HG02885 (cell line): ENCODE results near the gene RHOD.
A peak's percentile ranks its signal among the peaks of the same experiment; 100 is the strongest.

Experiments
- ATAC-seq: cut with Tn5 transposase; IDR thresholded peaks from one replicate; pipeline ENCODE4 v1.9.1; 2021; ENCODE audit warnings: mild to moderate bottlenecking; ENCODE audit not compliant: unreplicated experiment, poor library complexity

Gene RHOD, protein sequence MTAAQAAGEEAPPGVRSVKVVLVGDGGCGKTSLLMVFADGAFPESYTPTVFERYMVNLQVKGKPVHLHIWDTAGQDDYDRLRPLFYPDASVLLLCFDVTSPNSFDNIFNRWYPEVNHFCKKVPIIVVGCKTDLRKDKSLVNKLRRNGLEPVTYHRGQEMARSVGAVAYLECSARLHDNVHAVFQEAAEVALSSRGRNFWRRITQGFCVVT

DNA sequence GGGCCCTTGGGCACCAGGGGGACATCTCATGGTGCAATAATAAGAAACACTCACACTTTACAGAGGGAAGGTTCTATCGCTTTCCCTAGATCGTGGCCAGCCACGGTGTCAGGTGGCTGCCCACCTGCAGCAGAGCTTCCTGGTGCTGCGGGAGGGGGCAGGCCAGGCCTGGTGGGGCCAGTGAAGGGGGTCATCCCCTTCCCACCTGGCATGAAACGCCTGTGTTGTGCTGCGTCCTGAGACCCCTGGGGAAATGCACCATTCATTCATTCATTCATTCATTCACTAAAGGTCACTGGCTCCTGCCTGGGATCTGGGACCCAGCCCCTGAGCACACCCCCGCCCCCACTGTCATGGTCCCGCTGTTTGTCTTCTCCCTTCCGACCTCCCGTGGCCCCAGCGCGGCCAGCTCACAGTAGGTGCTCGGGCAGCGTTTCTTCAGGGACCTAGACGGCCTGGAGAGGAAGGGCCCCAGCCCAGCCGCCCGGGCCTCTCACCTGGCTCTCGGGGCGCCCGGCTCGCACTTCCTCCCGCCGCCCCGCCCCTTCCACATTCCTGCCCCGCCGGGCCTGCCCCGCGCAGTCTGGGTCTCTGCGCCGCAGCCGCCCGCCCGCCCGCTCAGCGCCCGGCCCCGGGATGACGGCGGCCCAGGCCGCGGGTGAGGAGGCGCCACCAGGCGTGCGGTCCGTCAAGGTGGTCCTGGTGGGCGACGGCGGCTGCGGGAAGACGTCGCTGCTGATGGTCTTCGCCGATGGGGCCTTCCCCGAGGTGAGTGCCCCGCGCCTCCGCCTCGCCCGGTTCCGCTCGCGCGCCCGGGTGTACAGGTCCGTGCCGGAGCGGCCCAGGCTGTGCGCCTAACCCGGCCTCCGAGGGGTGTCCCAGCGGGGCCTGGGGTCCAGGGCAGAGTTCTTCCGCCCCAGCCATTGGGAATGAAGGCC is at the start of gene RHOD:
Gene RHOD (plus strand): TSS at position 581 of the 938 bp plus-strand sequence. CDS start 56 bp downstream, at position 637.
- ATAC-seq = no peak

DNA sequence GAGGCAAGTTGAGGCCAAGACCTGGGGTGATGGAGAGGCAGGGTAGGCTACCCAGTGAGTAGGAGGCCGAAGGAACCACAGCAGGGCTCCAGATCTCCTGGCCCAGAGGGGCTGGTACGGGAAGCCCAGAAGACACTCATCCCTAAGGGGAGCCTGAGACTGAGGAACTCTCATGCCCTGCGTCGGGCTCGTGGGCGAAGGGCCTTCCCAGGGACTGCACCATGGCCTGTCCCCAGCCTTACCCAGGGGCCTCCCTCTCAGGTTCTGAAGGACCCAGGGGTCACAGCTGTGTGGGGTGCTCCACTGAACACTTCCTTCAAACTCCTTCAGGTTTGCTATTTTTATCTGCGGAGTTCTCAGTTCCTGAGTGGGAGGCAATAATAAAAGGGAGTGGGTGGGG is 49.5 kb upstream of the RHOD start:
- no peak for ATAC-seq

GRCh38 chr11:67010296-67010905 is 46.2 kb upstream of the RHOD start:
- no peak for ATAC-seq

- ATAC-seq = no peak
These were observed 43.1 kb upstream of the RHOD start for GRCh38 chr11:67013511-67014045.

DNA sequence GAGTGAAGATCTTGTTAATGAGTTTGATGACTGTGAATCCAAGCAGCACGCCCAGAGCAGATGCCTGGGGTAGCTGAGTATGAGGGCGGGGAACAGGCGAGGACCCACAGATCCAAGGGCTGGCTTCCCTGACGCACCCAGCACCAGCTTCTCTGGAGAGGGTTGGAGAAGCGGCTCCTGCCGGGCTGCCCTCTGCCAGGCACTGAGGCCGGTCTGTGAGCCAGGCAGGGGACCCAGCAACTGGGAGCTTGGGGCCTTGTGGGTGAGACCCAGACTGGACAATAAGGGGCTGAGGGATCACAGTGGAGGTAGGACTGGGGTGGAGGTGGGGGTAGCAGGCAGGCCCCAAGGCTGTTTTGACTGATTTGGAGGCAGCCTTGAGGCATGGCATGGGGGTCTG is 42.3 kb upstream of the RHOD start:
- ATAC-seq = no peak

GRCh38 chr11:67015048-67015447 is 41.6 kb upstream of the RHOD start:
- no peak for ATAC-seq

- no peak for ATAC-seq
These were observed 40.1 kb upstream of the RHOD start for GRCh38 chr11:67016550-67016949.

DNA sequence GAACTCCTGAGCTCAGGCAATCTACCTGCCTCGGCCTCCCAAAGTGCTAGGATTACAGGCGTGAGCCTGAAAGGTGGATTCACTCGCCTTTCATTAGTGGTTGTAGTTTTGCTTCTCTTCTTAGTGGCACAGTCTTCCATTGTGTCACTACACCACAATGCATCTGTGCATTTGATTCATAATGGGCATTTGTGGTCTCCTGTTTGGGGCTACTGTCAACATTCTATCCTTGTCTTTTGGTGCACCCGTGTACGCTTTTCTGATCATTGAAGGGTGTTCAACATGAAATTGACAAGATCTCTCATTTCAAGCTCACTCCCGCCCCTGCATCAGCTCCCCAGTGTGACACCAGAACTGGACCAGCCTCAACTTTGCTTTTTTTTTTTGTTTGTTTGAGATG is 35.7 kb upstream of the RHOD start:
- no peak for ATAC-seq

GRCh38 chr11:67022341-67022933 is 34.2 kb upstream of the RHOD start:
- ATAC-seq = no peak

DNA sequence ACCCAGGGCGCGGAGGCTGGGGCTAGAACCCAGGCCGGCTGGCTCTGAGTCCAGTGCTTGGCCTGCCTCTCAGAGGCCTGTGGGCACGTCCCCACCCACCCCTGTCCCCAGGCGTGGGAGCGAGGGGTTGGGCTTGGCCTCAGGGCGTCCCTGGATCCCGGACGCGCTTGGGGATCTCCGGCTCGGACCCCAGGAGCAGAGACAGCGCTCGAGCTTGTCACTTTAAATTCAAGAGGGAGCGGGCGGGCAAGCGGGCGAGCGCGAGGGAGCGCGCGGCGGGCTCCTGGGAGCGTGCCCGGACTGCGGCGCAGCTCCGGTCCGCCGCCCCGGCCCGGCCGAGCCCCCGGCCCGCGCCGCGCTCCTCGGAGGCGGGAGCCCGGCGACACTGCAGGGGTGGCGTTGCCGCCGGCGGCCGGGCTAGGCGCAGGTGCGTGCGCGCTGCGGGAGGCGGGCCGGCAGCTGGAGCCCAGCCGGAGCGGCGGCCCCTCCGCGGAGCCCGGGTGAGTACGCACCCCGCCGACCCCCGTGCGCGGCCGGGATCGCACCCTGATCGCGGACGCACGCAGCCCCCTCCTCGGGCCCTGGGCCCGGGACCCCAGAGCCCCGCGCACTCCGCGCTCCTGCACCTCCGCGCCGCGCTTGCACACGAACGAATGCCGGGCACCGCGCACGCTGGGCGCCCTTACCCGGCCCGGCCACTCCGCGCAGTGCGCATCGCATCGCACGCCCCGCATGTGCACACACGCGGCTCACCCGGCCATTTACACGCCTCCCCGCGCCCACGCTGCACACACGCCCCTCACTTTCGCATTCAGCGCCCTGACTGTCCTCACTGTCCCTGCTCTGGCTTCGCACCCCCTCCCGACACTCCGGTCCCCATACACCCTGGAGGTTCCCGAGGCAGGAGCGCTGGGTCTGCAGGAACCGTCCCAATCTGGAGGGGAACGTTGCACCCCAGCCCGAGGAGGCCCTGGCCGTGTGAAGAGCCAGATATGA is 33.4 kb upstream of the RHOD start, which contains the start of gene SYT12:
Gene SYT12 (plus strand): TSS at position 174 of the 996 bp plus-strand sequence. CDS start 7,011 bp downstream, outside the sequence.
- no peak for ATAC-seq

DNA sequence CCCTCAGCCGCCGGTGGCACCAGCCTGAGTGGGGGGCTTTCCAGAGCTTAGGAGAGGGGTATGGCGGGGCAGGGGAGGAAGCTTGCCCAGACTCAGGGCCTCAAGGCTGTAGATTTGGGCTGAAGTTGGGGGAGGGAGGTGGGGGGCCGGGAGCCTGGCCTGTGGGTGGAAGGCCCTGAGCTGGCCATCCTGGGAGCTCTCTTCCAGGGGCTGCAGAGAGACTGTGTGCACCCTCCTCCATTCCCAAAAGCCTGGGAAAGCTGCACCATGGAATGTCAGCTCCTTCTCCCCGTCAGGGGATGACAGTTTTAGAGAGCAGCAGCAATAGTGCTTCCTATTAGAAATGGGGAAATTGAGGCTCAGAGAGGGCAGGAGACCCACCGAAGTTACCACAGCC is 32.7 kb upstream of the RHOD start:
- no peak for ATAC-seq

GRCh38 chr11:67024410-67024809 is 32.2 kb upstream of the RHOD start:
- no peak for ATAC-seq

DNA sequence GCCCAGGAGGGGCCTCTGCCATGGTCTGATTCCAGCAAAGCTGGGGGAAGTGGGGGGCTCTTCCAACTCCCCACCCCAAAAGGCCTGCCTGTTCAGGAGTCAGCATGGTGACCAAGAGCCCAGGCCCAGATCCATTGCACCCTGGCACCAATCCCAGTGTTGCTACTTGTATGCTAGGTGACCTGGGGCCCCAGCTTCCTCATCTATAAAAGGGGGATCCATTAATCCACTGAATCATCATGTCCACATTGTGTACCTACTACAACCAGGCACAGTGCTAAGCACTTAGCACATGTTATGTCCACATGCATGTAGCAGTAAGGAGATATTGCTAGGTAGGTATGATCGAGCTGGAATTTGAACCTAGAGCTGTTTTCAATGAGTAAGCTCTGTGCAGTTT is 31.7 kb upstream of the RHOD start:
- no peak for ATAC-seq

DNA sequence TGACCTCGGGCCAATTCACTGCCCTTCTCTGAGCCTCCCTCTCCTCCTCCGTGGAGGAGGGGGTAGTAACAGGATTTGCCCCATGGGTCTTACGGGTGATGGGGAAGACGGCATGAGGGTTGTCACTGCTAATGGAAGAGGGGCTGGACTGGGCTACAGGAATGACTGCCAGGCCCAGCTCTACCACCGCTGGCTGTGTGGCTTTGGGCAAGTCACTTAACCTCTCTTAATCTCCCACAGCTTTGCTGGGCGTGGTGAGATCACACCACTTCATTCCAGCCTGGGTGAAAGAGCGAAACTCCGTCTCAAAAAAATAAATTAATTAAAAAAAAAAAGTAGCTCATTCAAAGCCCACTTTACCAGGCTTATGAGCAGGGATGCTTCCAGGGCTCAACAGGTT is 30.9 kb upstream of the RHOD start:
- ATAC-seq = no peak

DNA sequence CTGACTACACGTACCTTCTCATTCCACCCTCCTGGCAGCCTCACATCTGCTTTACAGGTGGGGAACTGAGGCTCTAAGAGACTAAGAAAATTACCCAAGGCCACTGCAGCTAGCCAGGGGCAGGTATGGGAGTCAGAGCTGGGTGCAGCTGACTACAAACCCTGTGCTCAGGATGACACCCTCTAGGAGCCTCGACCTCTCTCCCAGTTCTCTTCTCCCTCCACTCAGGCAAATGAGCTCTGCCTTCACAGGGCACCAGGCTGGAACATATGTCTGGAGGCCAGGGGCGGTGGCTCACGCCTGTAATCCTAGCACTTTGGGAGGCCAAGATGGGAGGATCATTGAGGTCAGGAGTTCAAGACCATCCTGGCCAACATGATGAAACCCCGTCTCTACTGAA is 29.7 kb upstream of the RHOD start:
- no peak for ATAC-seq

- ATAC-seq = peak; percentile 27
These were observed 29.1 kb upstream of the RHOD start for GRCh38 chr11:67027483-67027930.

GRCh38 chr11:67027943-67028542 is 28.6 kb upstream of the RHOD start:
- ATAC-seq = peak; percentile 65

GRCh38 chr11:67029146-67029545 is 27.5 kb upstream of the RHOD start:
- no peak for ATAC-seq

GRCh38 chr11:67030976-67031375 is 25.7 kb upstream of the RHOD start:
- ATAC-seq = no peak
